A549 (cell line): Measurements from ENCODE around the gene GPR21. TPM values are rescaled to one million over a fixed set of nuclear protein-coding genes. Genes with fewer than 3 reads are reported as not detected.

Source experiments
- ATAC-seq, 2 experiments: fragments of 200-7000 bp in 1 of 2; fragments of >200 bp in 1 of 2; cut with Nextera tagmentation in 1 of 2; cut with Tn5 transposase in 1 of 2; 3 replicates each; pipeline versions ENCODE4 v1.8.0 to v1.9.1; 2018 to 2020; ENCODE audit warnings: mild to moderate bottlenecking in 1 of 2, moderate library complexity in 1 of 2
- CTCF ChIA-PET: fragments of 300-600 bp; sonication (Branson Sonifier 250); formaldehyde crosslinking; extraction: SDS; loops from one replicate; lab custom pipeline; 2021; ENCODE audit warnings: antibody characterized with exemption, inconsistent platforms; lab: Yijun Ruan, JAX
- POLR2A ChIA-PET: fragments of 350-600 bp; formaldehyde crosslinking; extraction: SDS; loops from one replicate; lab custom pipeline; 2021; ENCODE audit warnings: antibody characterized with exemption, inconsistent platforms; lab: Yijun Ruan, JAX
- DNase-seq, 2 experiments: peaks; one replicate each; pipeline versions ENCODE4 v3.0.0 to v3.0.0-alpha.2; 2011 to 2016; ENCODE audit warnings: low read depth in 1 of 2, low spot score in 1 of 2
- FAIRE-seq: peaks from 2 replicates; lab custom pipeline; 2011; peaks lifted over from hg19 to GRCh38; lab: Jason Lieb, UNC
- H3K27ac ChIP-seq, 2 experiments: fragments of >200 bp; sonication (Bioruptor Twin); formaldehyde crosslinking; 3 replicates each; pipeline ENCODE4 v1.5.1; 2016 to 2017
- H3K4me1 ChIP-seq: fragments of >200 bp; sonication (Bioruptor Twin); formaldehyde crosslinking; 3 replicates; pipeline ENCODE4 v1.6.1; 2016
- H3K4me2 ChIP-seq: fragments of >200 bp; sonication (Bioruptor Twin); formaldehyde crosslinking; 3 replicates; pipeline ENCODE4 v1.6.1; 2016
- H3K4me3 ChIP-seq: fragments of >200 bp; sonication (Bioruptor Twin); formaldehyde crosslinking; 3 replicates; pipeline ENCODE4 v1.5.1; 2016
- H3K9me3 ChIP-seq: fragments of >200 bp; sonication (Bioruptor Twin); formaldehyde crosslinking; 3 replicates; pipeline ENCODE4 v1.6.1; 2016
- CBX8 ChIP-seq: fragments of 200-600 bp; sonication (generic); IDR thresholded peaks from 2 replicates; pipeline ENCODE4 v1.6.1; 2016
- FOSL2 ChIP-seq, 2 experiments: fragments of 450-650 bp in 1 of 2; fragments of >200 bp in 1 of 2; sonication (Bioruptor Twin) in 1 of 2; formaldehyde crosslinking; IDR thresholded peaks; 2 replicates each; pipeline versions ENCODE4 v1.5.0 to v1.6.1; 2016 to 2020; ENCODE audit warnings: mild to moderate bottlenecking in 1 of 2, moderate library complexity in 1 of 2
- GATA3 ChIP-seq: IDR thresholded peaks from 2 replicates; pipeline ENCODE4 v1.6.1; 2012; ENCODE audit warnings: borderline replicate concordance
- HEYL ChIP-seq: fragments of 250-450 bp; sonication (Bioruptor Pico); IDR thresholded peaks from 2 replicates; pipeline ENCODE4 v1.8.0; 2021; ENCODE audit warnings: mild to moderate bottlenecking, moderate library complexity
- HOXB13 ChIP-seq: fragments of 250-450 bp; sonication (Bioruptor Pico); IDR thresholded peaks from 2 replicates; pipeline ENCODE4 v1.5.0; 2020; ENCODE audit warnings: low read depth, mild to moderate bottlenecking, moderate library complexity
- MYC ChIP-seq: IDR thresholded peaks from 2 replicates; pipeline ENCODE4 v1.6.1; 2012; ENCODE audit warnings: mild to moderate bottlenecking, inconsistent platforms, low read length, improper control_type of control experiment, borderline replicate concordance
- RCOR1 ChIP-seq: fragments of 150-350 bp; IDR thresholded peaks from 2 replicates; pipeline ENCODE4 v1.6.1; 2014; ENCODE audit warnings: antibody characterized with exemption, low read length, low read depth
- SREBF2 ChIP-seq: fragments of 450-650 bp; IDR thresholded peaks from 2 replicates; pipeline ENCODE4 v1.6.1; 2014; ENCODE audit warnings: mild to moderate bottlenecking, moderate library complexity
- ZNF302 ChIP-seq: fragments of 250-450 bp; sonication (Bioruptor Pico); IDR thresholded peaks from 2 replicates; pipeline ENCODE4 v1.9.0; 2021; ENCODE audit warnings: inconsistent platforms, mild to moderate bottlenecking, moderate library complexity
- ZSCAN20 ChIP-seq: fragments of 250-450 bp; sonication (Bioruptor Pico); IDR thresholded peaks from 2 replicates; pipeline ENCODE4 v1.8.0; 2022; ENCODE audit warnings: mild to moderate bottlenecking, moderate library complexity
- WGBS: methylation state at CpG from one replicate; pipeline ENCODE4 v1.1.6; 2017; ENCODE audit errors: missing lambda C conversion rate; 5-methylcytosine and 5-hydroxymethylcytosine counted together
- polyA minus RNA-seq: library from RNA; depleted of rRNA, polyadenylated mRNA; stranded (reverse); fragments of >200 nt; gene quantifications from 2 replicates; pipeline ENCODE4 v1.2.3, GENCODE V29; 2011; rRNA and poly(A)+ RNA removed
- polyA plus RNA-seq, 4 experiments: library from polyadenylated mRNA; depleted of rRNA in 3 of 4; stranded (reverse); fragments of >200 nt; fragmentation: RNase III in 1 of 4; extraction: RNeasy Plus Mini Kit Qiagen cat#74134 plus additional on column Dnase treatment in 1 of 4; gene quantifications; 2 replicates in 3 of 4; 3 replicates in 1 of 4; pipeline ENCODE4 v1.2.3, GENCODE V29; 2011 to 2017
- TF ChIP-seq, protein P1 (sequence below): fragments of 250-450 bp; sonication (Bioruptor Pico); IDR thresholded peaks from 2 replicates; pipeline ENCODE4 v1.5.0; 2021; ENCODE audit warnings: mild to moderate bottlenecking, moderate library complexity, borderline replicate concordance
- TF ChIP-seq, protein P2 (sequence below): fragments of >200 bp; sonication (Bioruptor Twin); formaldehyde crosslinking; IDR thresholded peaks from 3 replicates; pipeline ENCODE4 v1.6.1; 2016
- TF ChIP-seq, protein P3 (sequence below): IDR thresholded peaks from 2 replicates; pipeline ENCODE4 v1.6.1; 2012; ENCODE audit warnings: low read depth, borderline replicate concordance
- TF ChIP-seq, protein P4 (sequence below): fragments of >200 bp; sonication (Bioruptor Twin); formaldehyde crosslinking; IDR thresholded peaks from 3 replicates; pipeline ENCODE4 v1.5.1; 2016
- TF ChIP-seq, protein P5 (sequence below): IDR thresholded peaks from 2 replicates; pipeline ENCODE4 v1.6.1; 2012

Gene GPR21, protein sequence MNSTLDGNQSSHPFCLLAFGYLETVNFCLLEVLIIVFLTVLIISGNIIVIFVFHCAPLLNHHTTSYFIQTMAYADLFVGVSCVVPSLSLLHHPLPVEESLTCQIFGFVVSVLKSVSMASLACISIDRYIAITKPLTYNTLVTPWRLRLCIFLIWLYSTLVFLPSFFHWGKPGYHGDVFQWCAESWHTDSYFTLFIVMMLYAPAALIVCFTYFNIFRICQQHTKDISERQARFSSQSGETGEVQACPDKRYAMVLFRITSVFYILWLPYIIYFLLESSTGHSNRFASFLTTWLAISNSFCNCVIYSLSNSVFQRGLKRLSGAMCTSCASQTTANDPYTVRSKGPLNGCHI
- 0.13 and 0.38 TPM in 2 replicates for polyA plus RNA-seq (2011; rRNA removed)
- polyA plus RNA-seq (2012; cell fraction: cytosol; rRNA removed): not detected in 2 replicates
- polyA plus RNA-seq (2012; cell fraction: nucleus; rRNA removed): 0.20 and 0.34 TPM in 2 replicates
- polyA plus RNA-seq (2017; fragmentation: RNase III; extraction: RNeasy Plus Mini Kit Qiagen cat#74134 plus additional on column Dnase treatment): not detected in 3 replicates
- polyA minus RNA-seq: 7.3 and 10.2 TPM in 2 replicates

DNA sequence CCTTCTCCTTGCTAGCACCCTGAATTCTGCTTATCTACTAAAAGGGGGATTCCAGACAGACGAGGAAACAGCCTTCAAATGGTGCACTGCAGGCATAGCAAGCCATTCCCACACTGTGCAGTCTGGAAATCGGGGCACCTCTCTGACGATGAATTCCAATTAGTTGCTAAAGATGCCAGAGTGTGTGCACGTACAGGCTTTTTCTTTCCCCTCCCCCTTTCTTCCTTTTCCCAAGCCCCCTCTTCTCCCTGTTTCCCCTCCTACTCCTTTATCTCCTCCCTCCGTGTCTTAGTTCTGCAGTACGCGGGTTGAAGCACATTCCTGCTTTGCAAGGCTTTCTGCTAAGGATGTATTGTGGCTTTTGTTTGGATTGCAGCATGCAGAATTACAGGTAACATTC is at the start of gene GPR21:
Gene GPR21 (plus strand): TSS at position 316 of the 400 bp plus-strand sequence. CDS start 900 bp downstream, outside the sequence.
- WGBS: 93% methylated on average over 7 of the region's 7 CpGs
- no peak for ATAC-seq
- no peak within 1 kb of the TSS for H3K4me2 ChIP-seq

DNA sequence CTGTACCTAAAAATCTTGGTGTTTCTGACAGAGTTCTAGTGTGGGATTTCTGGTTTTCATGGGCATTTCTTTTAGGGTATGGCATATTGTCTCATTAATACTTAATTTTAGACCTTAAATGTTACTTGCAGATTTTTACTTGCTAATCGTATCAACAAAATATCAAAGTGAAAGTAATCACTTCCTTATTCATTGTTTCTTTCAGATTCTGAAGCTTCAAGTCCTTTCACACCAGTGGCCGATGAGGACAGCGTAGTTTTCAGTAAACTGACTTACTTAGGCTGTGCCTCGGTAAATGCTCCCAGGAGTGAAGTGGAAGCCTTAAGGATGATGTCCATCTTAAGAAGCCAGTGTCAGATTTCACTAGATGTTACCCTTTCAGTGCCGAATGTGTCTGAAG is 47.5 kb upstream of the GPR21 start:
- ATAC-seq: no peak
- no peak for FAIRE-seq
- Histone ChIP-seq H3K9me3 (no peaks in the 10 kb centered on the region), H3K4me2 (no peak overlapping the region), H3K27ac (no peak overlapping the region), H3K4me1 (no peaks in the 10 kb centered on the region), H3K4me3 (no peak overlapping the region)
- WGBS: 82% methylated on average over 5 of the region's 5 CpGs
- ChIA-PET POLR2A (no interaction called here), CTCF (no interaction called here)
- no peak for DNase-seq
- TF ChIP-seq, protein P1, sequence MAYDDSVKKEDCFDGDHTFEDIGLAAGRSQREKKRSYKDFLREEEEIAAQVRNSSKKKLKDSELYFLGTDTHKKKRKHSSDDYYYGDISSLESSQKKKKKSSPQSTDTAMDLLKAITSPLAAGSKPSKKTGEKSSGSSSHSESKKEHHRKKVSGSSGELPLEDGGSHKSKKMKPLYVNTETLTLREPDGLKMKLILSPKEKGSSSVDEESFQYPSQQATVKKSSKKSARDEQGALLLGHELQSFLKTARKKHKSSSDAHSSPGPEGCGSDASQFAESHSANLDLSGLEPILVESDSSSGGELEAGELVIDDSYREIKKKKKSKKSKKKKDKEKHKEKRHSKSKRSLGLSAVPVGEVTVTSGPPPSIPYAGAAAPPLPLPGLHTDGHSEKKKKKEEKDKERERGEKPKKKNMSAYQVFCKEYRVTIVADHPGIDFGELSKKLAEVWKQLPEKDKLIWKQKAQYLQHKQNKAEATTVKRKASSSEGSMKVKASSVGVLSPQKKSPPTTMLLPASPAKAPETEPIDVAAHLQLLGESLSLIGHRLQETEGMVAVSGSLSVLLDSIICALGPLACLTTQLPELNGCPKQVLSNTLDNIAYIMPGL (CRISPR knock-in tag): no peak
- TF ChIP-seq, protein P2, sequence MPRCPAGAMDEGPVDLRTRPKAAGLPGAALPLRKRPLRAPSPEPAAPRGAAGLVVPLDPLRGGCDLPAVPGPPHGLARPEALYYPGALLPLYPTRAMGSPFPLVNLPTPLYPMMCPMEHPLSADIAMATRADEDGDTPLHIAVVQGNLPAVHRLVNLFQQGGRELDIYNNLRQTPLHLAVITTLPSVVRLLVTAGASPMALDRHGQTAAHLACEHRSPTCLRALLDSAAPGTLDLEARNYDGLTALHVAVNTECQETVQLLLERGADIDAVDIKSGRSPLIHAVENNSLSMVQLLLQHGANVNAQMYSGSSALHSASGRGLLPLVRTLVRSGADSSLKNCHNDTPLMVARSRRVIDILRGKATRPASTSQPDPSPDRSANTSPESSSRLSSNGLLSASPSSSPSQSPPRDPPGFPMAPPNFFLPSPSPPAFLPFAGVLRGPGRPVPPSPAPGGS: no peak
- TF ChIP-seq HOXB13 (CRISPR knock-in tag): no peak
- TF ChIP-seq, protein P3, sequence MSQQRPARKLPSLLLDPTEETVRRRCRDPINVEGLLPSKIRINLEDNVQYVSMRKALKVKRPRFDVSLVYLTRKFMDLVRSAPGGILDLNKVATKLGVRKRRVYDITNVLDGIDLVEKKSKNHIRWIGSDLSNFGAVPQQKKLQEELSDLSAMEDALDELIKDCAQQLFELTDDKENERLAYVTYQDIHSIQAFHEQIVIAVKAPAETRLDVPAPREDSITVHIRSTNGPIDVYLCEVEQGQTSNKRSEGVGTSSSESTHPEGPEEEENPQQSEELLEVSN: no peak
- TF ChIP-seq MYC: no peak
- TF ChIP-seq GATA3: no peak
- no peak for TF ChIP-seq ZNF302 (CRISPR knock-in tag)
- no peak for TF ChIP-seq SREBF2
- TF ChIP-seq RCOR1: no peak
- TF ChIP-seq CBX8: no peak
- TF ChIP-seq, protein P4, sequence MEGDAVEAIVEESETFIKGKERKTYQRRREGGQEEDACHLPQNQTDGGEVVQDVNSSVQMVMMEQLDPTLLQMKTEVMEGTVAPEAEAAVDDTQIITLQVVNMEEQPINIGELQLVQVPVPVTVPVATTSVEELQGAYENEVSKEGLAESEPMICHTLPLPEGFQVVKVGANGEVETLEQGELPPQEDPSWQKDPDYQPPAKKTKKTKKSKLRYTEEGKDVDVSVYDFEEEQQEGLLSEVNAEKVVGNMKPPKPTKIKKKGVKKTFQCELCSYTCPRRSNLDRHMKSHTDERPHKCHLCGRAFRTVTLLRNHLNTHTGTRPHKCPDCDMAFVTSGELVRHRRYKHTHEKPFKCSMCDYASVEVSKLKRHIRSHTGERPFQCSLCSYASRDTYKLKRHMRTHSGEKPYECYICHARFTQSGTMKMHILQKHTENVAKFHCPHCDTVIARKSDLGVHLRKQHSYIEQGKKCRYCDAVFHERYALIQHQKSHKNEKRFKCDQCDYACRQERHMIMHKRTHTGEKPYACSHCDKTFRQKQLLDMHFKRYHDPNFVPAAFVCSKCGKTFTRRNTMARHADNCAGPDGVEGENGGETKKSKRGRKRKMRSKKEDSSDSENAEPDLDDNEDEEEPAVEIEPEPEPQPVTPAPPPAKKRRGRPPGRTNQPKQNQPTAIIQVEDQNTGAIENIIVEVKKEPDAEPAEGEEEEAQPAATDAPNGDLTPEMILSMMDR: no peak
- TF ChIP-seq, protein P5, sequence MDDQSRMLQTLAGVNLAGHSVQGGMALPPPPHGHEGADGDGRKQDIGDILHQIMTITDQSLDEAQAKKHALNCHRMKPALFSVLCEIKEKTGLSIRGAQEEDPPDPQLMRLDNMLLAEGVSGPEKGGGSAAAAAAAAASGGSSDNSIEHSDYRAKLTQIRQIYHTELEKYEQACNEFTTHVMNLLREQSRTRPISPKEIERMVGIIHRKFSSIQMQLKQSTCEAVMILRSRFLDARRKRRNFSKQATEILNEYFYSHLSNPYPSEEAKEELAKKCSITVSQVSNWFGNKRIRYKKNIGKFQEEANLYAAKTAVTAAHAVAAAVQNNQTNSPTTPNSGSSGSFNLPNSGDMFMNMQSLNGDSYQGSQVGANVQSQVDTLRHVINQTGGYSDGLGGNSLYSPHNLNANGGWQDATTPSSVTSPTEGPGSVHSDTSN: no peak

More for the DNA sequence above, at the start of gene GPR21:
- TF ChIP-seq FOSL2 (IDR thresholded peaks at IDR 0.05): no peak
- TF ChIP-seq FOSL2 (CRISPR knock-in tag; IDR thresholded peaks at IDR 0.05): no peak
- TF ChIP-seq ZSCAN20 (CRISPR knock-in tag): no peak
- TF ChIP-seq HEYL (CRISPR knock-in tag): no peak
- Histone ChIP-seq H3K9me3 (no peaks in the 10 kb centered on the region), H3K4me1 (no peaks in the 10 kb centered on the region), H3K4me3 (no peak within 1 kb of the TSS), H3K27ac (no peak within 1 kb of the TSS)
- DNase-seq: no peak
- no peak for FAIRE-seq
- CTCF ChIA-PET: no interaction called here
- POLR2A ChIA-PET: no interaction called here
